T1000 (cell line): ENCODE data around the gene TMEM60.
A peak's percentile ranks its signal among the peaks of the same experiment; 100 is the strongest.
"Not testable (repeated sequence)": the region's sequence is repeated elsewhere in the genome, so short reads cannot be mapped to it uniquely, and the experiment has no call there.

Experiments used
- DNase-seq: peaks from one replicate; lab custom pipeline; 2025; ENCODE audit warnings: mixed read lengths; lab: John Stamatoyannopoulos, UW

The TMEM60 gene, protein sequence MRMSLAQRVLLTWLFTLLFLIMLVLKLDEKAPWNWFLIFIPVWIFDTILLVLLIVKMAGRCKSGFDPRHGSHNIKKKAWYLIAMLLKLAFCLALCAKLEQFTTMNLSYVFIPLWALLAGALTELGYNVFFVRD

DNA sequence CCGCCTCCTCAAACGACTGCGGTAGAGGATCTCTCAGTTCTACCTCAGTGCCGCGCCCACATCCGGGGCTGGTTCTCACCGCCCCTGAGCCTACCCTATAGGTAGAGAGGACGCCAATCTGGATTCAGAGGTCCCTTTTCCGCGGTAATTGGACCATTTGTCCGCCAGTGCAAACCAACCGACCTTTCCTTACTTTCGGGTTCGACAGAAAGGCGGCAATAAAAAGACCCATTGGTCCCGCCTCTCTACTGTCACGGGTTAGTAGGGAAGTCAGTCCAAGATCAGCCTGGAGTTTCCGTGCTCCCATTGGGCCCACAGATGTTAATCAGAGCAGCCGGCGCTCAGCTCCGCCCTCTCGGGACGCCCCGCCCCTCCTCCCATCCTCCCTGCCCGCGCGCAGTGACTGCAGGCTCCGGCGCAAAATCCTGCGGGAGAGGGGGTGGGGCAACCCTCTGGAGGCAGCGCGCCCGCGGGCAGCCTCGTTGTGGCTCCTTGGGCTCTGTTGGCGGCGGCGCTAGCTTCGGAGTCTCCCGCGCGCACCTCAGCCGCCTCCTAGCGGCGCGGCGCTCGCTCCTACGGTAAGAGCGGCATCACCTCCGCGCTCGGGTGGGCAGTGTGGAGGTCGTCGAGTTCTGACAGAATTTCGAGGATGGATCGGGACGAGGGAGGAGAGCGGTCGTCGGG, at the start of gene TMEM60, which contains the start of gene PHTF2:
TSS of gene TMEM60 (minus strand) at position 41 of the 684 bp plus-strand sequence. CDS start 4,061 bp downstream, outside the sequence.
TSS of gene PHTF2 (plus strand) at position 380 of the 684 bp plus-strand sequence.
- DNase-seq: peak; percentile 97

DNA sequence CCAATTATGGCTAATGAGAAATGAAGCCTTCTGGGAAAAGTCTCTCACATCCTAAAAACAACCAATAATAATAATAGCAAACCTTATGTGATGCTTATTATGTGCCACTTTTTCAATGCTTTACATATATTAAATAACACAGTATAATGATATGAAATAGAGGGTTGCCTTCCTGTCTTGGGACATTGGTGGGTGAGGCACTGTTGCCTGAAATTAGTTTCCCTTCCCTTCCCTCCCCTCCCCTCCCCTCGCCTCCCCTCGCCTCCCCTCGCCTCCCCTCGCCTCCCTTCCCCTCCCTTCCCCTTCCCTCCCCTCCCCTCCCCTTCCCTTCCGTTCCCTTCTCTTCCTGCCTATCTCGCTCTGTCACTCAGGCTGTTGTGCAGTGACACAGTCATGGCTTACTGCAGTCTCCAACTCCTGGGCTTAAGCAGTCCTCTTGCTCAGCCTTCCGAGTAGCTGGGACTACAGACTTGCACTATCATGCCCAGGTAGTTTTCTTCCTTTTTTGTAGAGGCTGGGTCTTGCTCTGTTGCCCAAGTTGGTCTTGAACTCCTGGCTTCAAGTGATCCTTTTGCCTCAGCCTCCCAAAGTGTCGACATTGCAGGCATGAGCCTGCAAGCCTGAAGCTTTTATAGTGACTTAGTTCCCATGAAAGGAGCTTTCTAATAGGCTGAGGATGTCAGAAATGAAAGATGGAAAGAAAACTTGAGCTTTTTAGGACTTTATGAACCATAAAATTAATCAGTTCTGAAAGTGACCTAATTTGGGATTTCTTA, 48.3 kb upstream of the TMEM60 start:
- DNase-seq: no peak

DNA sequence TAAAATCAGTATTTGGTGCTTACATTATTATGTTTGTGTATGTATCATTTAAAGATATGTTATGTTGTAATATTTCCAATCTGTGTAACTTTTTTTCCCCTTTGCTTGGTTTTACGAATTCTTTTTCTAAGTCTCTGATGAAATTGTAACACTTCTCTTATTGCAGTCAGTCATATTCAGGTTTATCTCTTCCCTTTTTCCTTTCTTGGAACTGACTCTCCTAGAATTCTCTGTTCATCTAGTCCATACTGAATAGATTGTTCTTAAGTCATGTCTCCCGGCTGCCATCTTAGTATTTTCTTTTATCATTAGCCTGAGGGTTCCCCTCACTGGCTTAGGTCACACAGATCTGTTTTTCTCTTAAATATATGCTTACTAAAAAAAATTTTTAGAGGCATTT, 45.0 kb upstream of the TMEM60 start:
- DNase-seq: no peak

DNA sequence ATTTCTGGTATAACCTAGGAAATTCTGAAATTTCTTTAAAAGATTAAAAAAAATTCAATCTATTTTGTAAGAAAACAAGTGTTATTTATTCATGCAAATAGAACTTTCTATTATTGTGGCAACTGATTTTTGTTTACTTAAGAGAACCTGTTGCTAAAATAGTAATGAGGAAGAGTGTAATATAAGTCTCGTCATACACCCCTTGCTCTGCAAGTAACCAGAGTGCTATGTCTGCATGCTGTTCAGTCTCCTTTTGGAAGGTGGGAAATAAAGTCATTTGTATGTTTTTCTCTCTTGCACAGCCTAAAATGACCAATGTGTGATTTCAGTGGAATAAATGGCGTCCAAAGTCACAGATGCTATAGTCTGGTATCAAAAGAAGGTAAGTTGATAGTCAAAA, 41.7 kb upstream of the TMEM60 start:
- DNase-seq: no peak

DNA sequence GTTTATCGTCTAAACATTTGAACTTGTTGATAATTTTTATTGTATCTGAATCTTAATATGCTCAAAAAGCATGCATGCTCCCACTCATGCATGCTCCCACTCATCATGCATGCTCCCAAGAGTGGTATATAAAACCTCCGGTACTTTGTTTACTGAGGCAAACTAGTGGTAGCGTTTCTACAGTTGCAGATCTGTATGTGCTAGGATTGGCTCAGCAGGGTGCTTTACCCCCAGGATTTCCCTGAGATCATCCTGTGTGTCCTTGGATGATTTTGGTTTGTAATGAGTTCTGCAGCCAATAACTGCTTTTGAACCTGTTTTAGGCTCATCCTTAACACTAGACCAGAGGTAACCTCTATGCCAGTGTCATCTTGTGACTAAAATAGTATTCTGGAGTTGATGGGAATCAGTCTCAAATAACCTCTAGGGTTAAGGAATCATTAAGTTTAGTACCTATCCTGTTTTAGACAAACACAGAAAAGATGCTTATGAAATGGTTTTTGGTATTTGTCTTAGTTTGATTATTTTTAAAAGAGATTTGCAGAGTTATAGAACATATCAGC, 40.8 kb upstream of the TMEM60 start:
- DNase-seq: no peak

DNA sequence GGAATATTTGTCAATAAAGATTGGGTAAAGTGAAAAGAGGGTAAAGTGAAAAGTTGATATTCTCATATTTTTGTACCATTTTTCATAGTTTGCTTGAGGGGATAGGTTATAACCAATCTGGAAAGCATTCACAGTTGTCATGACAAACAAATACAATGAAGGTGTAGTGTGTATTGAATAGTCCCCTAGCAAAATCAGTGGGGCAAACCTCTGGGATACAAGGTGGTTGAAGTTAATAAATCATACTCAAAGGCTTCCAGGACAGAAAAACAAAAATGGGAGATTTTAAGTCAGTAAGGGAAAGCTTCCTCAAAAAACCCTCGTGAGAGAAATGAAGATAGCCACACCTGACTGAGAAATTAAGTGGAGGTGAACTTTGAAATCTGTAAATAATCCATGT, 39.7 kb upstream of the TMEM60 start:
- DNase-seq: no peak

DNA sequence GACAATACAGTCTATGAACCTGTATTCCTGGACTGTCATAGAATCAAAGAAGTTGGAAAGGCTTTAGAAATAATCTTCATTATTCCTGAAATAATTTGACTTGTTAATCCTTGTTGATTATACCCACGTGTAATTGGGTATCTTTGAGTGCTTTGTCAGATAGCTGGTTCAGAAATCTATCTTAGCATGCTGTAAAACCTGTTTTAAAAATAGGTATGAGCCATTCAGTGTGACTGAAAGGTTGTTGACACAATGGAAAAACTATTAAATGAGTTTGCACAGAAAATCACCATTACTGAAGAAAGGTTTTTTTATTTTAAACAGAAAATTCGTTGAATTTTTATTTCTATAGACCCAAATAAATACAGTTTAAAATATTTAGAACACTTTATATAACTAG, 39.0 kb upstream of the TMEM60 start:
- DNase-seq: no peak

DNA sequence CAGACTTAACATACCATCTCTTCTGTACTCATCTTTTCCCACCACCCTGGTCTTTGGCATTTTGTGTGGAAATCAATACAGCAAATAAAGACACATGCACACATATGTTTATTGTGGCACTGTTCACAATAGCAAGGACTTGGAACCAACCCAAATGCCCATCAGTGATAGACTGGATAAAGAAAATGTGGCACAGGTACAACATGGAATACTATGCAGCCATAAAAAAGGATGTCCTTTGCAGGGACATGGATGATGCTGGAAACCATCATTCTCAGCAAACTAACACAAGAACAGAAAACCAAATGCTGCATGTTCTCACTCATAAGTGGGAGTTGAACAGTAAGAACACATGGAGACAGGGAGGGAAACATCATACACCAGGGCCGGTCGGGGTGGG, 38.2 kb upstream of the TMEM60 start:
- DNase-seq: not testable (repeated sequence)

DNA sequence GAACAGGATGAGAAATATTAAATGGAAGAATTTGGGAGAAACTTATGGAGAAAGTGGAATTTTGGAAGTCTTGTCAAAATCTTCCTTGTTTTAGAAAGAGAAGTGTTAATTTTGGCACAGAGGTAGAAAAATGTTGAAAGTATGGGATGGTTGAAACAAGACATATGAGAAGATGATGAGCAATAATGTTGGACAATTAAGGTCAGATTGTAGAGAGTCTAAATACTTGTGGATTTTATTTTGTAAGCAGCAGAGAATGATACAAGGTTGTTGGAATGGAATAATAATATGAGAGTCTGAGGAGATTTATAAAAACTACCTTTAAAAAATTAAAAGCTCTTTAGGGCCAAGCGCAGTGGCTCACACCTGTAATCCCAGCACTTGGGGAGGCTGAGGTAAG, 34.9 kb upstream of the TMEM60 start:
- no peak for DNase-seq

DNA sequence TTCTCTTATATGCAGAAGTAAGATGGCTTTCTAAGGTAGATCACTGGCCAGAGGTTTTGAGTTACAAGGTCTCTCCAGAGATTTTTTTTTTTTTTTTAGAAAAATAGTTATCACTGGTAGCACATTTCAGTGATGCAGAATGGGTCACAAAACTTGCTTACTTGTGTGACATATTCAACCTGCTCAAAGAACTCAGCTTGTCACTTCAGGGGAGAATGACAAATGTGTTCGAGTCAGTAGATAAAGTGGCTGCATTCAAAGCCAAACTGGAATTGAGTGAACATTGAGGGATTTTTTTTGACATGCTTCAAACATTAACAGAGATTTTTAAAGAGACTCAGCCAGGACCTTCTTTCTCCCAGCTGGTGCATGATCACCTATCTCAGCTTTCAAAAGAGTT, 33.7 kb upstream of the TMEM60 start:
- no peak for DNase-seq

DNA sequence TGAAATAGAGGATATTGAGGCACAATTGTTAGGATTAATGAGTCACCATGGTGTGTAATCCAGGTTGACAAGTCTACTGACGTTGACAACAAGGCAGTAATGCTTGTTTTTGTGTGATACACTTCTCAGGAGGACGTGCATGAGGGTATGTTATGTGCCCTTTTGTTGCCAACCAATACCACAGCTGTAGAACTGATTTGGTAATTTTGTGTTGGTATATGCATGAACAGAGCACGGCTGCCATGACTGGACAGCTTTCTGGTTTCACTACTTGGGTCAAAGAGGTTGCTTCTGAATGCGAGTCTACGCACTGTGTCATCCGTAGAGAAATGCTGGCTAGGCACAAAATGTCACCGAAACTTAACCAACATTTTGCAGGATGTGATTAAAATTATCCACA, 33.2 kb upstream of the TMEM60 start:
- DNase-seq: no peak

DNA sequence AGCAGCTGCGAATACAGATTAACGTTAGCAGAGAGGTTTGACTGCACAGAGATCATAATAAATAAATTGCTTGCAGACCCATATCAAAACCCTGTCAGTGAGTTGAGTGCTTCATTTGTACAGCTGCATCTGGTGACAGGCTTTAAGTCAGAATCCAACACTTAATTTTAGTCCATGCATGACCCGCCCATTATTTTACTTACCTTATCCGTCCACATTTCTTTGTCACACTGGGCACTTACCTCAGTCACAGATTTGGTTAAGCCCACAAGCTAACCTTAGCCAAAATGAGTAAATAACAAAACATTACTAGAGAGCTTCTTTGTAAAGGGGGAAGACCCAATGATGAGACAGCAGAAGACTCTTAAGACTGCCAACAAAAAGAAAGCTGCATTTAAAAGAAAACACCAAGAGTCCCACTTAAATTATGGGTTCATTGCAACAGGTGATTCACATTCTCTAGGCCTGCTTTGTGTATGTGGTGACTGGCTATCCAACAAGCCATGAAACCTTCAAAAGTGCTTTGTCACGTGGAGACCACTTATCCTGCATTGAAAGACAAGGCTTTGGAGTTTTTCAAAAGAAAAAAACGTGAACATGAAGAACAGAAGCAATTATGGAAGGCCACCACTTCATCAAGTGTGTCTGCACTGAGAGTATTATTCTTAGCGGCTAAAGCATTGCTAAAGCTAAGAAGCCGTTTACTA, 32.6 kb upstream of the TMEM60 start:
- no peak for DNase-seq

DNA sequence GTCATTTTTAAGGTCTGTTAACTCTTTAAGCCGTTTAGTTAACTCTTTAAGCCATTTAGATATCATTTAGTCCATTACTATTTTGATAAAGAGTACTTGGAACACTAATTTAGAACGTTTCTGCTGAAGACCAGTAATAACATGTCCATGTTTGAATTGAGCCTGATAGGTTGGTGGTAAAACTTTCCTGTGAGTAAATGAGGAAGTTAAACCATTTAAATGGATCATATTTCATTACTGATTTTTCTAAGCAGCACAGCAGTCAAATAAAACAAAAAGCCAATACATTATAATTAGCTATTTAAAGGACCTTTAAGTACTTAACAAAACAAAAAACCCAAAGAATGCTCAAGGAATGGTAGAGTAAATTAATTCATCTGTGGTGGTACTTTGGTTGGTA, 29.8 kb upstream of the TMEM60 start:
- no peak for DNase-seq

DNA sequence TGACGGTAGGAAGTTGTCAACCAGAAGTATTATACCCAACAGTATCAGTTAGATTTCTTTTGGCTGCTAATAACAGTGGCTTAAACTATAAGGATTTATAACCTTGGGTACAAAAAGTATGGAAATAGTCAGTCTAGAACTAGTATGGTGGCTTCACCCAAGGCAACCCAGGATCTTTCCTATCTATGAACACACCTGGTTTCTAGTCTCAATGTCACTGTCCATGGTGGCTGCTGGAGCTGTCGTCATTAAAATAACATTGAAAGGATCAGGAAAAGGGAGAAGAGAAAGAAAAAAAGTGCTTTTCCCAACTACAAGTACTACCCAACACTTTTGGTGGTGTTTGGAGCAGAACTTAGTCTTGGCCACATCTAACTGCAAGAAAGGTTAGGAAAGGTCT, 28.1 kb upstream of the TMEM60 start:
- no peak for DNase-seq

DNA sequence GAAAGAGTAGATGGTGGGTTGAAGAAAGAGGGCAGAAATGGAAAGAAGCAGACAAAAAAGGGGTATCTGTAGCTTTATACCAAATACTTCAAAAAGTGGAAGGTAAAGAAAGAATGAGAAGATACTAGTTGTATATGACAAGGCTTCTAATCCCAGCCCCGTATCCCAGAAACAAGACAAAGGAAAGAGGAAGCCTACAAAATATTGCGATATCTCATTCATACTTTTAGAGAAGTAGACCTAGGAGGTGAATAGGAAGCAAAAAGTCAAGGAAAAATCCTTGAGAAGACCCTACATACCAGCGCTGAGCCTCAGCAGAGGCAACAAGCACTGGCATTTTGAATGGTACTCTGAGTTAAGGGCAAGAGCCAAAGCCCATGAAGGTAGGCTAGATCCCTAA, 26.9 kb upstream of the TMEM60 start:
- no peak for DNase-seq

DNA sequence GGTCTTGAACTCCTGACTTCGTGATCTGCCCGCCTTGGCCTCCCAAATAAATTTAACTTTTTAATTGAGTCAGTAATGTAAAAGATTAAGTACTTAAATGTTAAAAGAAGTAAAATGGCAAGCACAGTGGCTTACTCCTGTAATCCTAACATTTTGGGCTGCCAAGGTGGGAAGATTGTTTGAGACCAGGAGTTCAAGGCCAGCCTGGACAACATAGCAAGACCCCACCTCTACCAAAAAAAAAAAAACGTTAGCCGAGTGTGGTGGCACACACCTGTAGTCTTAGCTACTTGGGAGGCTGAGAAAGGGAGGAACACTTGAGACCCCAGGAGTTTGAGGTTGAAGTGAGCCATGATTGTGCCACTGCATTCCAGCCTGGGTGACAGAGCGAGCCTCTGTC, 26.4 kb upstream of the TMEM60 start:
- DNase-seq: no peak

DNA sequence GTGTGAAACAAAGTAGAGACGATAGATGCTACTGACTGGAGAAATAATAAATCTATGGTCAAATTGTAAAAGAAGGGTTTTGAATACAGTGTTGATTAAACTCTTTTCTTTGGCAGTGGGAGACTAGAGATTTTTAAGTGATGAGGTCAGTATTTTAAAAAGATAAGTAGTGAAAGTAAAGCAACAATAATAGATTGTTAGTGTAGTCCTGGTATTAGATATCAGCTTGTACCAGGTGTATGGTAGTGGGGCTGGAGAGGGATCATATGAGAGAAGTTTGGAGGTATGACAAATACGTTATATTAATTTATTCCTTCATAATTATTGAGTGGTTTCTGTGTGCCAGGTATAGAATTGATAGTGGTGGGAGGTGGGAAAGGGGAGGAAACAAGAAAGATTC, 25.6 kb upstream of the TMEM60 start:
- no peak for DNase-seq

DNA sequence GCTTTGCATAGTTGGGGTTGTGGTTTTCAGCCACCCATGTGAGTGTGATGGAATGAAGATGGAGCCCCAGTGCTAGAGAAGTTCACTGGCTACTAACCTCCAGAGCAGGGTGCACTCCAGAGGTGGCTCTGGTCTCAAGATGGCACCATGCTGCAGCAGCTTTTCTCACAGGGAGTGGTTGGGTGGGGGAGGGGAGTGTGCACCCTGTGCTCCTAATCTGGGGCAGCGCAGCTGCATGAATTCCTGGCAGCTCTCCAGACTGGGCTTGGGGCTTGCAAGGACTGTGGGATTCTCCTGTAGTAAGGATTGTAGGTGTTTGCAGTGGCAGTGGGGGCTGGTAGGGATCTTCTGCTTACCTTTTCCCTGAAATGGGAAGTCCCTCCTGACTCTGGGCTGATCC, 24.0 kb upstream of the TMEM60 start:
- no peak for DNase-seq

DNA sequence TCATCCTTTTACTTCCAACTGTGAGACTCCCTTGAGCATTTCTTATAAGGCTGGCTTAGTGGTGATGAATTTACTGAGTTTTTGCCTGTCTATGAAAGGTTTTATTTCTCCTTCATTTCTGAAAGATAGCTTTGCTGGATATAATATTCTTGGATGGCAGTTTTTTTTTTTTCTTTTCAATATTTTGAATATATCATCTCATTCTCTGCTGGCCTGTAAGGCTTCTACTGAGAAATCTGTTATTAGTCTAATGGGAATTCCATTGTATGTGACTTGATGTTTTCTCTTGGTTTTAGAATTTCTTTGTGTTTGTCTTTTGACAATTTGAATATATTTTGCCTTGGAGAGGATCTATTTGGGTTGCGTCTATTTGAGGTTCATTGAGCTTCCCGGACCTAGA, 22.7 kb upstream of the TMEM60 start:
- no peak for DNase-seq

DNA sequence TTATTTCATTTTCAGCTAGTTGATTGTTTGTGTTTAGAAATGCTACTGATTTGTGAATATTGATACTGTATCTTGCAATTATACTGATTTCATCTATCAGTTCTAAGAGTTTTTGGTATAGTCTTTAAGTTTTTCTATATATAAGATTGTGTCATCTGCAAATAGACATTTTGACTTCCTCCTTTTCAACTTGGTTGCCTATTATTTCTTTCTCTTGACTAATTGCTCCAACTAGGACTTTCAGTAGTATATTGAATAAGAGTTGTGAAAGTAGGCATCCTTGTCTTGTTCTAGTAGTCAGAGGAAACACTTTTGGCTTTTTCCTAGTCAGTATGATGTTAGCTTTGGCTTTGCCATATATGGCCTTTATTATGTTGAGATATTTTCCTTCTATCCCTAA, 20.8 kb upstream of the TMEM60 start:
- DNase-seq: no peak

DNA sequence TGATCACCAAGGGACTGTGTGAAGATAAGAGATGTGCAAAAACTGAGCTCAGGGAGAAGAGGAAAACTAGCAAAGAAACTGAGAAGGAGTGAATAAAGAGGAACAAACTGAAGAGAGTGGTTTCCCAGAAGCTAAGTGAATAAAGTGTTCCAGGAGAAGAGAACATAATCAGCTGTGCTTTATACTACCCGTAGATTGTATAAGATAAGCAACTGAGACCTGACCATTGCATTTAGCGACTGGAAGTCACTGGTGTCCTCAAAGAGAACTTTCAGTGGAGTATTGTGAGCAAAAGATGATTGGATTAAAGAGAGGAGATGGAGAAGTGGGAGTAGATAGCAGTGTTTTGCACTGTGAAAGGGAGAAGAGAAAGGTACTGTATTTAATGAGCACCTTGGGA, 14.9 kb upstream of the TMEM60 start:
- no peak for DNase-seq

DNA sequence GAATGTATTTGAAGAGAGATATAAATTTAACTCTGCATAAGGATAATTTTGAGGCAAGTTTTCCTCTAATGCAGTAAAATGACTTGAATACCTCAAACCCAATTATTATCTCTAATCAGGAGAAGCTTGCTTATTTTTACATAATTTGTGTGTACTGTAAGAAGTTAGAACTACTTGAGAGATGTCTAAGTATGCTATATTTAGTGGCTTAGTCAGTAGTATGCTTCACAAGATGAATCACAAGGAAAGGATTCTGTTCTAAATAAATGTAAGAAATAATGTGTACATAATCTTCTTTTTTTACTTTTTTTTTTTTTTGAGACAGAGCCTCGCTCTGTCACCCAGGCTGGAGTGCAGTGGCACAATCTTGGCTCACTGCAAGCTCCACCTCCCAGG, 14.1 kb upstream of the TMEM60 start:
- no peak for DNase-seq
